HG02852 (cell line): ENCODE data around the gene ADAMTSL2.

Experiments
- ATAC-seq: cut with Tn5 transposase; IDR thresholded peaks from one replicate; pipeline ENCODE4 v1.9.1; 2021; ENCODE audit warnings: mild to moderate bottlenecking, moderate library complexity; ENCODE audit not compliant: unreplicated experiment

ADAMTSL2 gene

GRCh38 chr9:133499132-133499891, 35.2 kb upstream of the ADAMTSL2 start:
- no peak for ATAC-seq

GRCh38 chr9:133499892-133500270, 34.6 kb upstream of the ADAMTSL2 start:
- ATAC-seq, result no peak

GRCh38 chr9:133502112-133502511, 32.4 kb upstream of the ADAMTSL2 start:
- ATAC-seq, result no peak

- no peak for ATAC-seq
Measured at GRCh38 chr9:133505186-133505830, 29.2 kb upstream of the ADAMTSL2 start.

GRCh38 chr9:133505901-133506652, 28.4 kb upstream of the ADAMTSL2 start:
- no peak for ATAC-seq

GRCh38 chr9:133506653-133507038, 27.9 kb upstream of the ADAMTSL2 start:
- ATAC-seq, result no peak

GRCh38 chr9:133507246-133507965, 27.1 kb upstream of the ADAMTSL2 start:
- ATAC-seq, result no peak

- no peak for ATAC-seq
Measured at GRCh38 chr9:133508046-133508445, 26.5 kb upstream of the ADAMTSL2 start.

- ATAC-seq, result no peak
Measured at GRCh38 chr9:133509179-133510083, 25.1 kb upstream of the ADAMTSL2 start.

- ATAC-seq, result no peak
Measured at GRCh38 chr9:133510926-133511505, 23.5 kb upstream of the ADAMTSL2 start.

- no peak for ATAC-seq
Measured at GRCh38 chr9:133511607-133512006, 22.9 kb upstream of the ADAMTSL2 start.

- ATAC-seq, result no peak
Measured at GRCh38 chr9:133512253-133513213, 22.0 kb upstream of the ADAMTSL2 start.

GRCh38 chr9:133513214-133514100, 21.0 kb upstream of the ADAMTSL2 start:
- ATAC-seq, result no peak

- ATAC-seq, result no peak
Measured at GRCh38 chr9:133514460-133515239, 19.9 kb upstream of the ADAMTSL2 start.

- ATAC-seq, result no peak
Measured at GRCh38 chr9:133515240-133515610, 19.3 kb upstream of the ADAMTSL2 start.

GRCh38 chr9:133515615-133516255, 18.8 kb upstream of the ADAMTSL2 start:
- no peak for ATAC-seq
